Right lobe of liver (tissue), 4 donors: ENCODE results near the gene MAP3K13.

ENCODE experiments used
- CTCF ChIP-seq, 4 donors: fragments of 200-600 bp in 3 of 4; fragments of 450-650 bp in 1 of 4; IDR thresholded peaks; one replicate each; pipeline versions ENCODE4 v1.5.1 to v1.8.0; 2016 to 2022; ENCODE audit warnings: antibody characterized with exemption in 4 of 4, mild to moderate bottlenecking in 2 of 4
- POLR2A ChIP-seq: fragments of 450-650 bp; IDR thresholded peaks from one replicate; pipeline ENCODE4 v1.6.1; 2017; ENCODE audit warnings: antibody characterized with exemption, mild to moderate bottlenecking
- donor health status: DM: no; HTN: no; CAD: no.
- donor health status: DM: no; HTN: no; CAD: no.
- donor health status: DM: no; HTN: yes; CAD: no.

DNA sequence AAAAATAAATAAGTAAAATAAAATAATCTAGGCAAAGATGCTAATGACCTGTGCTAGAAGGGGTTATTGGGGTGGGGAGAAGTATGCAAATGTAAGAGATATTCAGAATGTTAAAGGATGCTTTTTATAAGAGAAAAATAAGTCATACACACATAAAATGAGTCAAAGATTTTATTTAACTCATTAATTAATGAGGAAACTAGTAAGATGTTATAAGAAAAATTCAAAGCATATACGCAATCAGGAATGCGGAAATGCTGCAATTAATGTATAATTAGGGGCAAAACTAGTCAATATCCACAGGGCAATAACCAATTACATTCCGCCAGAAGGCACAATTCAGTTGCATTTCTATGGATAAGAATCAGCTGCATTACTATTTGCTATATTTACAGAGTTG lies 30.1 kb downstream of the MAP3K13 start:
- TF ChIP-seq CTCF (IDR thresholded peaks at IDR 0.05) (no peak), POLR2A (no peak)
